ENCODE data around the gene MUC22. TPM values are rescaled to one million over a fixed set of nuclear protein-coding genes. Genes with fewer than 3 reads are reported as not detected.

MUC22 gene
- total RNA-seq, 1 donor from 2014 or later = 0.05 TPM

GRCh38 chr6:31038559-31038958 is 28.3 kb downstream of the MUC22 start:
- no peak overlapping the region for H3K4me3 Mint-ChIP-seq (ENCODE audit: unreplicated experiment)
- TF ChIP-seq EZH2 (IDR thresholded peaks at IDR 0.05; ENCODE audit: insufficient read depth, low read length) (no peak), CTCF (IDR thresholded peaks at IDR 0.05; ENCODE audit: insufficient read depth, low read depth, low read length) (no peak)

GRCh38 chr6:31040801-31041200 is 30.5 kb downstream of the MUC22 start:
- Histone ChIP-seq H3K4me1 (ENCODE audit: insufficient read depth, low read length) (peaks cover 7% of the 10 kb centered on the region), H3K27ac (ENCODE audit: low read depth, low read length) (no peak overlapping the region), H4K20me1 (ENCODE audit: insufficient read depth, low read length) (no peaks in the 10 kb centered on the region), H3K9ac (ENCODE audit: low read length) (no peak overlapping the region), H3K4me3 (ENCODE audit: insufficient read depth, low read depth, low read length) (no peak overlapping the region), H3K4me2 (ENCODE audit: low read length) (no peak overlapping the region), H3K9me3 (ENCODE audit: insufficient read depth, low read depth, low read length) (no peaks in the 10 kb centered on the region), H3K79me2 (ENCODE audit: insufficient read depth, low read length) (no peaks in the 10 kb centered on the region), H3K27me3 (ENCODE audit: insufficient read depth, low read length) (peaks cover 11% of the 10 kb centered on the region), H3K36me3 (ENCODE audit: insufficient read depth, low read length) (no peaks in the 10 kb centered on the region), H2AFZ (ENCODE audit: low read depth, low read length) (no peak overlapping the region)
- FAIRE-seq (no peak), DNase-seq (ENCODE audit: low read depth) (no peak)
- Mint-ChIP-seq H3K36me3 (ENCODE audit: low read depth, unreplicated experiment) (no peaks in the 10 kb centered on the region), H3K27me3 (ENCODE audit: low read depth, unreplicated experiment) (peaks cover 9% of the 10 kb centered on the region), H3K4me3 (ENCODE audit: unreplicated experiment) (no peak overlapping the region), H3K4me1 (ENCODE audit: low read depth, unreplicated experiment) (peaks cover 32% of the 10 kb centered on the region), H3K27ac (ENCODE audit: unreplicated experiment) (peak overlapping the region; percentile 77), H3K9me3 (ENCODE audit: unreplicated experiment) (no peaks in the 10 kb centered on the region)
- no peak for TF ChIP-seq CTCF (IDR thresholded peaks at IDR 0.05; ENCODE audit: insufficient read depth, low read depth, low read length)
- TF ChIP-seq EZH2 (IDR thresholded peaks at IDR 0.05; ENCODE audit: insufficient read depth, low read length) = no peak

More at GRCh38 chr6:31038559-31038958, 28.3 kb downstream of the MUC22 start:
- Histone ChIP-seq H2AFZ (ENCODE audit: low read depth, low read length) (no peak overlapping the region), H3K27ac (ENCODE audit: low read depth, low read length) (no peak overlapping the region), H3K4me3 (ENCODE audit: insufficient read depth, low read depth, low read length) (no peak overlapping the region), H4K20me1 (ENCODE audit: insufficient read depth, low read length) (no peaks in the 10 kb centered on the region), H3K27me3 (ENCODE audit: insufficient read depth, low read length) (peaks cover 7% of the 10 kb centered on the region), H3K9ac (ENCODE audit: low read length) (no peak overlapping the region), H3K79me2 (ENCODE audit: insufficient read depth, low read length) (no peaks in the 10 kb centered on the region), H3K9me3 (ENCODE audit: insufficient read depth, low read depth, low read length) (no peaks in the 10 kb centered on the region), H3K4me1 (ENCODE audit: insufficient read depth, low read length) (peaks cover 7% of the 10 kb centered on the region), H3K36me3 (ENCODE audit: insufficient read depth, low read length) (no peaks in the 10 kb centered on the region), H3K4me2 (ENCODE audit: low read length) (no peak overlapping the region)
- no peaks in the 10 kb centered on the region for H3K36me3 Mint-ChIP-seq (ENCODE audit: low read depth, unreplicated experiment)
- no peak for FAIRE-seq
- peaks cover 2% of the 10 kb centered on the region for H3K27me3 Mint-ChIP-seq (ENCODE audit: low read depth, unreplicated experiment)
- no peak for DNase-seq (ENCODE audit: low read depth)
- peak overlapping the region; percentile 44 for H3K27ac Mint-ChIP-seq (ENCODE audit: unreplicated experiment)
- no peaks in the 10 kb centered on the region for H3K9me3 Mint-ChIP-seq (ENCODE audit: unreplicated experiment)
- peaks cover 32% of the 10 kb centered on the region for H3K4me1 Mint-ChIP-seq (ENCODE audit: low read depth, unreplicated experiment)

- DNase-seq (ENCODE audit: low read depth) (no peak), FAIRE-seq (no peak)
- Histone ChIP-seq H3K9me3 (ENCODE audit: insufficient read depth, low read depth, low read length) (no peaks in the 10 kb centered on the region), H3K27ac (ENCODE audit: low read depth, low read length) (no peak overlapping the region), H3K79me2 (ENCODE audit: insufficient read depth, low read length) (no peaks in the 10 kb centered on the region), H4K20me1 (ENCODE audit: insufficient read depth, low read length) (no peaks in the 10 kb centered on the region), H3K9ac (ENCODE audit: low read length) (no peak overlapping the region), H3K27me3 (ENCODE audit: insufficient read depth, low read length) (peaks cover 11% of the 10 kb centered on the region), H3K4me1 (ENCODE audit: insufficient read depth, low read length) (peaks cover 7% of the 10 kb centered on the region), H2AFZ (ENCODE audit: low read depth, low read length) (no peak overlapping the region), H3K4me3 (ENCODE audit: insufficient read depth, low read depth, low read length) (no peak overlapping the region), H3K36me3 (ENCODE audit: insufficient read depth, low read length) (no peaks in the 10 kb centered on the region), H3K4me2 (ENCODE audit: low read length) (no peak overlapping the region)
- no peak for TF ChIP-seq EZH2 (IDR thresholded peaks at IDR 0.05; ENCODE audit: insufficient read depth, low read length)
- no peak for TF ChIP-seq CTCF (IDR thresholded peaks at IDR 0.05; ENCODE audit: insufficient read depth, low read depth, low read length)
- H3K4me3 Mint-ChIP-seq (ENCODE audit: unreplicated experiment) = no peak overlapping the region
- peaks cover 16% of the 10 kb centered on the region for H3K27me3 Mint-ChIP-seq (ENCODE audit: low read depth, unreplicated experiment)
- H3K9me3 Mint-ChIP-seq (ENCODE audit: unreplicated experiment) = no peaks in the 10 kb centered on the region
- peaks cover 28% of the 10 kb centered on the region for H3K4me1 Mint-ChIP-seq (ENCODE audit: low read depth, unreplicated experiment)
- no peaks in the 10 kb centered on the region for H3K36me3 Mint-ChIP-seq (ENCODE audit: low read depth, unreplicated experiment)
- H3K27ac Mint-ChIP-seq (ENCODE audit: unreplicated experiment) = no peak overlapping the region
Measured at GRCh38 chr6:31041372-31041974, 31.2 kb downstream of the MUC22 start.
